GM19025 (cell line): ENCODE results near the gene NATD1.
"Not testable (repeated sequence)": the region's sequence is repeated elsewhere in the genome, so short reads cannot be mapped to it uniquely, and the experiment has no call there.

Experiments used
- ATAC-seq: cut with Tn5 transposase; IDR thresholded peaks from one replicate; pipeline ENCODE4 v1.9.1; 2021; ENCODE audit warnings: mild to moderate bottlenecking, low read depth, moderate library complexity; ENCODE audit not compliant: unreplicated experiment

Gene NATD1

DNA sequence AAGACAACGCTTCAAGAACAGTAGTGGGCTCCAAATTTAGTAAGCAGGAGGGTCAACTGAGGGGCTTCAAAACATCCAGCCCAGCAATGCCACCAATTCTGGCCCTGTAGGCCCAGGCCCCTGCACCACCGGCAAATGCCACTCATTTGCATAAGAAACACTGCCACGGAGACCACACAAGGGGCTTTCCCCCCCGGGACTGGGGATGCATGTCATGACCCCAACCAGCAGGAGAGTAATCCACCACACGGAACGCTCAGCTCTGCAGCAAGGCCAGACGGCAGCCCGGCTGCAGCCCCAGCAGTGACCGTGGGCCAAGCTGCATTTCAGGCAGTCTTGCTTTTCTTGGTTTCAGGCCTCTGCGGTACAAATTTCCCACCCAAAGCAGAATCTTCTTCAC, 53.4 kb downstream of the NATD1 start:
- ATAC-seq, result no peak

DNA sequence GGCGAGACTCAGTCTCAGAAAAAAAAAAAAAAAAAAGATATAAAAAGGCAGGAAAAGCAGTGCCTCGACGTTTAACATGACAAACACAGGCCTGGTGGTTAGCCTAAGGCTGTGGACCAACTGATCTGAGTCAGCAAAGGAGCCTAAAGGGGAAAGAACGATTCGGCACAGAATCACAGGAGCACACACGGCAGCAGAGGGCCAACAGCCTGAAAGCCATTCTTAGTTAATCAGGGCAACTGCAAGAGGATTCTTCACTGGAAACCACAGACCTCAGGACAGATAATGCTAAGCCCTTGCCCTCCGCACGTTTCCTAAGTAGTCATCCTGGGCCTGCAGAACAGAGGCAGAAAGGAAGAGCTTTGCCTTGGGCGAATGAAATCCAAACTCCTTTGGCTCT, 53.9 kb downstream of the NATD1 start:
- ATAC-seq, result no peak

DNA sequence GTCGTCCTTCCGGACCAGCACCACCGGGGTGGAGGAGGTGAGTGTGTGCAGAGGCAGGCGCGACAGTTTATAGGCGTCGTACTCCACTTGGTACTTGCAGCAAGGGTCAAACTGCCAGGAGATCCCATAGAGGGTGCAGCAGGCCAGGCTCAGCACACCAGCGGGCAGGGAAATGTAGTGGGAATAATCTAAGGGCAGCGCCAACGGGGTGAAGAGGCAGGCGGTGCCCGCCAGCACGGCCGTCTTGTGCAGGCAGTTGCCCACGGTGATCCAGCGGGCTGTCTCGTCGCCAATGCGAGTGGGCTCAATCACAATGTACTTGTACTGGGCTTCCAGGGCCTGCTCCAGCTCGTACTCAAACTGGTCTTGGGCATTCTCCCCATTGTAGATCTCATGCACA, 54.8 kb downstream of the NATD1 start:
- ATAC-seq, result no peak

DNA sequence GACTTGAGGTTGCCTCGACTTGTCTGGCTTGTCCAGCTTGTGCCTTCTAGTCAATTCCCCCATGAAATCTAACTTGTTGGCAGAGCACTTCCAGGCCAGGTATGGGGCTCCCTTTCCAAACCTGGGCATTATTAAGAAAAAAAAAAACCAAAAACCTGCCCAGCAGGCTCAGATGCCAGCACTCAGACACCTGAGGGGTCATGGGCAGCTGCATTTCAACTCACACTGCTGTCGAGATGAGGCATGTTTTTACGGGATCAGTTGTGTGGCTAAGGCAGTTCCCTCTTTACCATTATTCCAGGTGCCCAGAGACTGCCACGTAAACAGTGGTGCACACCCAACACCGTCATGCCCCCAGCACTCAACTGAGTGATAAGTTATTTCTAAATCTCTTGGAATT, 57.1 kb downstream of the NATD1 start:
- ATAC-seq, result no peak

DNA sequence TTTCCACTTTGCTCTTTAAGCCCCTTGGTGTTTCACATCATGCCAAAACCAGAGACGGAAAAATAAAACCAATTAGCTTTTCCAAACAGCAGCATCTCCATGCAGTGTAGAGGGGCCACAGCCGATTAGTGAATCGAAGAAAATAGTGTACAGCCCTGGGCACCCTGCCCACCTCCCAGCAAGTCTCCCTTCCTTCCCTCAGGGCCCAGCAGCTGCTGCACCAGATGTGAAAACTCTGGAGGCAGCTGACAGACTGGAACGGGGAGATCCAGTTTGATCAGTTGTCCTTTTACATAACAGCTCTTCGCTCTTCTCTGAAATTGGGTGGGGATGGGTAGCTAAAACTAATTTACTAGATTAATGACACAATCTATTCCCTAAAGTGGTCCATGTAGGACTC, 58.5 kb downstream of the NATD1 start:
- no peak for ATAC-seq

DNA sequence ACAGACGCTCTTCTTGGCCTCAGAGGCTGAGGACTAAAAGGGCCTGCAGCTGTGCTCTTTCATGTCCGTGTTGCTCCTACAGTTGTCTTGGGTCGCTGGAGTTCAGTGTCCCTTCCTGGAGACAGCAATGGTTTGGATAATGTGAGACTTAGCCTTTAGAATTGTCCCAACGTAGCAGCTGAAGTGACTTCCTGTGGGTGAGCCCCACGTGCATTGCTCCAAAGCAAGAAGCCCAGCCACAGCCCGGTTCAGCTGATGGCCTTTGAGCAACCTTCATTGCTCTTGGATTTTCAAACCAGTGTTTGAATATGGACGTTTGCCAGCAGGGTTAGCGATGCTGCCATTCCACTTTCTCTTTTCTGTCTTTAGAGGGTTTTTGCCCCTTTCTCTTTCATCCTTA, 59.0 kb downstream of the NATD1 start:
- ATAC-seq, result no peak

DNA sequence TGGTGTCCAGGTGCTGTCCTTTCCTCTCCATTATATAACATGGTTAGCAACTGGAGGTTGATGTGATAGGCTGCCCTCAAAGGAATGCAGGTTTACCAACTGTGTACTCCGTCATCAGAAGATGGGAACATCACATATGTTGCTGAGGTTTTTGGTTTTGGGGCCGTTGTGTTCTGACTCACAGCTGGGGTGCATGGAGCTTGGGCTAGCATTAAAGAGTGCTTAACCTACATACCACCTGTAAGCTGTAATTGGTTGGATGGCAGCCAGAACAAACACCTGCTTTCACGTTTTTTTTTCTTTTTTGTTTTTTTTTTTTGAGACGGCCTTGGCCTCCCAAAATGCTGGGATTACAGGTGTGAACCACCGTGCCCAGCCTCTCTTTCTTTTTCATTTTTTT, 60.2 kb downstream of the NATD1 start:
- no peak for ATAC-seq

DNA sequence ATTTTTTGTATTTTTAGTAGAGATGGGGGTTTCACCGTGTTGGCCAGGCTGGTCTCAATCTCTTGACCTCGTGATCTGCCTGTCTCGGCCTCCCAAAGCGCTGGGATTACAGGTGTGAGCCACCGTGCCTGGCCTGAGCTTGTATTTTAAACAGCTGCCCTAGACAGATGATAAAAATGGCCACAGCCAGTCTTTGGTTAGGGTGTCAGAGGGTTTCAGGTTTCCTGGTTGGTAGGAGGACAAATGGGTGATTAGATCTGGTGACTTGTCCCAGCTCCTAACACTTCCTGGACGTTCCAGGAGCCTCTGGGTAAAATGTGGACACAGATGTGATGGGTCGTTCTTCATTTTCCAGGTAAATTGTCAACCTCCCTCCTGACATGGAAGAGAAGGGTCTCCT, 60.8 kb downstream of the NATD1 start:
- not testable (repeated sequence) for ATAC-seq

DNA sequence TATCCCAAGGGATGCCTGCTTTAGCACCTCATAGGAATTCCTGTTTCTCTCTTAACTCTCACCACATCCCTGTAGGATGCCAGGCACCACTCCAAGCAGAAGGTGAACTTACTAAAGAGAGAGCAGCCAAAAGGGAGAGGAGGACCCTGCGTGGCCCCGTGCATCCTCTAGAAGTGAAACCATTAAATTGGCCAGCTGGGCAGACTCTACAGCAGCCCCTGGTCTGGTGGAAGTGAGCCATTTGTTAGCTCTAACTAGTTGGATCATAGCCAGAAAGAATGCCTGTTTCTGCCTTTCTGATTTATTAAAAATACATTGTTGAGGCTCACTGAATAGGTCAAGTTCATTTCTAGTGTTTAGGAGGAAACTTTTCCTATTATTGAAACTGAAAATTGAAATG, 61.5 kb downstream of the NATD1 start:
- no peak for ATAC-seq

DNA sequence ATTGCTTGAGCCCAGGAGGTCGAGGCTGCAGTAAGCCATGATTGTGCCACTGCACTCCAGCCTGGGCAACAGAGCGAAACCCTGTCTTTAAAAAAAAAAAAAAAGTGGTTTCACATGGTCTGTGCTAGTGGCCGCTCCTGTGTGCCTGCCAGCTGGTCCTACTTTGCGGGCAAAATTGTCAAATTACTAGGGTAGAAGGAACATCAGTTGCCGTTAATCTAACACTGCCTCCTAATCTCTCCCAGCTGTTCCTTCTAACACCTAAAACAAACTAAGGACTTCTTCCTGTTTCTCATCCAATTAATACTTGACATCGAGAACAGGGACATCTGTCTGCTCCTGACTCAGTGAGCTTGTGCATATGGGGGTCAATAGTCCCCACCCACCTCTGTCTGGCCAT, 63.1 kb downstream of the NATD1 start:
- ATAC-seq, result no peak

DNA sequence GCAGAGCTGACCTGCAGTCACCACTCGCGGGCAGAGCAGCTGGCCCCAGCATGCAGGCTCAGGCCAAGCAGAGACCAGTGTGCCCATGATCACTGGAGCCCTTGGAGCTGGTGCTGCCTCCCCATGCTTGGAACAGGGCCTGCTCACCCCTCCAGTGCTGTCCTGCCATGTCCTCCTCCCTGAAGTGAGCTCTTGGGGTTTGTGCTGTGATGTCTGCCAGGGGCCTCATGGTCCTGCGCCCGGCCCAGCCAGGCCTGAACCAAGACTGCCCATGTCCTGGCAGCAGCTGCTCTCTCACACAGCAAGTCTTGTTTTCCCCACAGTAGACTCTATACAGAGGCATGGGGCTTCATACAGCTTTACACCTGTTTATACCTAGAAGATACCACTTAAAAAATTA, 63.8 kb downstream of the NATD1 start:
- ATAC-seq, result no peak
